ENCODE data around the gene SLC17A6. TPM values are rescaled to one million over a fixed set of nuclear protein-coding genes. Genes with fewer than 3 reads are reported as not detected.

The SLC17A6 gene
- total RNA-seq, 1 experiment from 2014 or later: not detected

- TF ChIP-seq, protein P1, sequence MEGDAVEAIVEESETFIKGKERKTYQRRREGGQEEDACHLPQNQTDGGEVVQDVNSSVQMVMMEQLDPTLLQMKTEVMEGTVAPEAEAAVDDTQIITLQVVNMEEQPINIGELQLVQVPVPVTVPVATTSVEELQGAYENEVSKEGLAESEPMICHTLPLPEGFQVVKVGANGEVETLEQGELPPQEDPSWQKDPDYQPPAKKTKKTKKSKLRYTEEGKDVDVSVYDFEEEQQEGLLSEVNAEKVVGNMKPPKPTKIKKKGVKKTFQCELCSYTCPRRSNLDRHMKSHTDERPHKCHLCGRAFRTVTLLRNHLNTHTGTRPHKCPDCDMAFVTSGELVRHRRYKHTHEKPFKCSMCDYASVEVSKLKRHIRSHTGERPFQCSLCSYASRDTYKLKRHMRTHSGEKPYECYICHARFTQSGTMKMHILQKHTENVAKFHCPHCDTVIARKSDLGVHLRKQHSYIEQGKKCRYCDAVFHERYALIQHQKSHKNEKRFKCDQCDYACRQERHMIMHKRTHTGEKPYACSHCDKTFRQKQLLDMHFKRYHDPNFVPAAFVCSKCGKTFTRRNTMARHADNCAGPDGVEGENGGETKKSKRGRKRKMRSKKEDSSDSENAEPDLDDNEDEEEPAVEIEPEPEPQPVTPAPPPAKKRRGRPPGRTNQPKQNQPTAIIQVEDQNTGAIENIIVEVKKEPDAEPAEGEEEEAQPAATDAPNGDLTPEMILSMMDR (IDR thresholded peaks at IDR 0.05; ENCODE audit: unreplicated experiment): peak; percentile 22
- ChIA-PET POLR2A (no interaction called here), CTCF (no interaction called here)
- no peaks in the 10 kb centered on the region for H3K9me3 Mint-ChIP-seq (ENCODE audit: unreplicated experiment)
- H3K27me3 Mint-ChIP-seq (ENCODE audit: insufficient read depth, unreplicated experiment): peaks cover 44% of the 10 kb centered on the region
- no peak overlapping the region for H3K4me3 Mint-ChIP-seq (ENCODE audit: unreplicated experiment)
- H3K4me1 Mint-ChIP-seq (ENCODE audit: insufficient read depth, unreplicated experiment): no peaks in the 10 kb centered on the region
- H3K27ac Mint-ChIP-seq (ENCODE audit: low read depth, unreplicated experiment): no peak overlapping the region
- no peaks in the 10 kb centered on the region for H3K36me3 Mint-ChIP-seq (ENCODE audit: insufficient read depth, unreplicated experiment)
- DNase-seq (ENCODE audit: unreplicated experiment): no peak
- no TSS peak for BruUV-seq (replicated peaks)
- intact Hi-C loops (cut with micrococcal nuclease): loop anchor here (1.0 kb wide), 1 partner anchor 113 kb away; no protein-coding TSS in a partner anchor
These were observed 88.7 kb downstream of the SLC17A6 start for GRCh38 chr11:22426915-22427314.

Other genes starting within 250 kb of the SLC17A6 start
- not detected in 2 replicates for gene ANO5, start 145.3 kb upstream of the SLC17A6 start, total RNA-seq (2022)

Data from MCF 10A (cell line).